GM21825 (cell line): ENCODE results near the gene PTPRN2.

Experiments
- ATAC-seq: cut with Tn5 transposase; IDR thresholded peaks from one replicate; pipeline ENCODE4 v1.9.1; 2021; ENCODE audit warnings: mild to moderate bottlenecking, moderate library complexity; ENCODE audit not compliant: unreplicated experiment

Gene PTPRN2

GRCh38 chr7:158602905-158603772 is 15.5 kb upstream of the PTPRN2 start:
- peak; percentile 51 for ATAC-seq

- ATAC-seq: no peak
These were observed 14.4 kb upstream of the PTPRN2 start for GRCh38 chr7:158602041-158602440.

- ATAC-seq: no peak
These were observed 13.5 kb upstream of the PTPRN2 start for GRCh38 chr7:158601090-158601489.

- no peak for ATAC-seq
These were observed 9.1 kb upstream of the PTPRN2 start for GRCh38 chr7:158596745-158597144.

GRCh38 chr7:158596309-158596708 is 8.7 kb upstream of the PTPRN2 start:
- no peak for ATAC-seq

GRCh38 chr7:158595068-158595467 is 7.4 kb upstream of the PTPRN2 start:
- ATAC-seq: no peak

- no peak for ATAC-seq
These were observed 4.9 kb upstream of the PTPRN2 start for GRCh38 chr7:158592541-158592940.

- ATAC-seq: no peak
These were observed 4.3 kb upstream of the PTPRN2 start for GRCh38 chr7:158591944-158592343.

- no peak for ATAC-seq
These were observed 2.5 kb upstream of the PTPRN2 start for GRCh38 chr7:158590181-158590530.

- no peak for ATAC-seq
These were observed 2.0 kb upstream of the PTPRN2 start for GRCh38 chr7:158589653-158590052.

- ATAC-seq: no peak
These were observed 1.3 kb upstream of the PTPRN2 start for GRCh38 chr7:158588878-158589442.

GRCh38 chr7:158588085-158588877 is 658 bp upstream of the PTPRN2 start:
- ATAC-seq: no peak

GRCh38 chr7:158586499-158587161 is 993 bp downstream of the PTPRN2 start:
- ATAC-seq: no peak

GRCh38 chr7:158585721-158586498 is 1.7 kb downstream of the PTPRN2 start:
- ATAC-seq: no peak

GRCh38 chr7:158584407-158584806 is 3.2 kb downstream of the PTPRN2 start:
- ATAC-seq: no peak

- ATAC-seq: no peak
These were observed 3.8 kb downstream of the PTPRN2 start for GRCh38 chr7:158583810-158584209.

- no peak for ATAC-seq
These were observed 4.5 kb downstream of the PTPRN2 start for GRCh38 chr7:158583143-158583542.

GRCh38 chr7:158582089-158582456 is 5.5 kb downstream of the PTPRN2 start:
- no peak for ATAC-seq

- ATAC-seq: no peak
These were observed 6.1 kb downstream of the PTPRN2 start for GRCh38 chr7:158581440-158582088.
